Body of pancreas (tissue), 4 donors: ENCODE measurements around the gene CTNNA2. TPM values are rescaled to one million over a fixed set of nuclear protein-coding genes. Genes with fewer than 3 reads are reported as not detected.

Experiments used
- ATAC-seq: fragments of 150-250 bp; one replicate; pipeline ENCODE4 v1.9.1; 2016
- DNase-seq, 4 donors: peaks; one replicate each; pipeline ENCODE4 v3.0.0-alpha.2; 2019
- H3K27ac ChIP-seq, 4 donors: fragments of 200-600 bp; sonication (generic); 1 replicate in 3 of 4; 2 replicates in 1 of 4; pipeline versions ENCODE4 v1.5.1 to v1.6.1; 2016 to 2019; ENCODE audit warnings: mild to moderate bottlenecking in 1 of 4, mixed read lengths in 1 of 4, moderate library complexity in 1 of 4
- H3K27me3 ChIP-seq, 2 donors: fragments of 200-600 bp; sonication (generic); one replicate each; pipeline ENCODE4 v1.6.0; 2016; ENCODE audit warnings: mild to moderate bottlenecking in 1 of 2
- H3K36me3 ChIP-seq, 2 donors: fragments of 200-600 bp; sonication (generic); replicated peaks in 1 of 2; 2 replicates each; pipeline ENCODE4 v1.5.1; 2016; ENCODE audit warnings: low read depth in 2 of 2; ENCODE audit not compliant: insufficient read depth in 1 of 2
- H3K4me1 ChIP-seq: fragments of 200-600 bp; sonication (generic); one replicate; pipeline ENCODE4 v1.6.0; 2016
- H3K4me3 ChIP-seq, 2 donors: fragments of 200-600 bp; sonication (generic); 1 replicate in 1 of 2; 2 replicates in 1 of 2; pipeline ENCODE4 v1.5.1; 2016 to 2019
- H3K9me3 ChIP-seq, 3 donors: fragments of 200-600 bp; sonication (generic); 1 replicate in 2 of 3; 2 replicates in 1 of 3; pipeline ENCODE4 v1.5.1; 2016
- CTCF ChIP-seq, 7 experiments: fragments of 450-650 bp in 4 of 7; fragments of 200-600 bp in 3 of 7; sonication (generic) in 3 of 7; IDR thresholded peaks; one replicate each; pipeline ENCODE4 v1.5.1; 2016 to 2019; ENCODE audit warnings: antibody characterized with exemption in 7 of 7
- POLR2A ChIP-seq, 3 donors: fragments of 450-650 bp; IDR thresholded peaks; one replicate each; pipeline ENCODE4 v1.6.1; 2016; ENCODE audit warnings: antibody characterized with exemption in 3 of 3, mild to moderate bottlenecking in 2 of 3
- WGBS, 2 donors: methylation state at CpG; one replicate each; pipeline ENCODE4 v1.1.5; 2017; 5-methylcytosine and 5-hydroxymethylcytosine counted together
- intact Hi-C: fragments of 100-400 bp; cut with DNase I; formaldehyde crosslinking; loops from one replicate; pipeline ENCODE4 v1.15.1; 2023
- total RNA-seq, 2 donors: library from RNA; depleted of rRNA; stranded (reverse); fragments of >200 nt; gene quantifications; one replicate each; pipeline ENCODE4 v1.1.0, GENCODE V29; 2016

The CTNNA2 gene
- total RNA-seq, 2 donors from 2014 or later, result 0.52 to 29.3 TPM

DNA sequence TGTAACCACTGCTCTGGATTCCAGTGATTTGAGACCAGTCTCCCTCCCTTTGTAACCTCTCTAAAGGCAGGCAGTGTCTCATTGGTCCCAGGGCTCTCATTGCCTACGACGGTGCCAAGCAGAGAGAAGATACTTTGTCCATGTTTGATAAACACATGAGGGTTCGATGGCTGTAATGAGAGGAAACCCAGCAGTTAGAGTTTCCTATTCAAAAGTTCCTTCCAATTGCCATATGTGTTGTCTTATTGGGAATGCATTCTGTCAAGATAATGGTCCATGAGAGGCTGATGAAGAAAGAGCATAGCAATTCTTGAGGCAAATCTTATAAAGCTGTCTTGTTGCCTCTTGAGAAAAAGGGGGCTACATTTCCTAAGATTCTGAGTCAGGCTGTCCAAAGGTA, 499.2 kb downstream of the CTNNA2 start:
- intact Hi-C loops, result no loop called here
- WGBS, 2 donors, result 53 to 69% methylated on average over 3 of the region's 3 CpGs

GRCh38 chr2:80014637-80015036, 501.8 kb downstream of the CTNNA2 start:
- Histone ChIP-seq H3K4me3 (no peak overlapping the region), H3K4me1 (no peaks in the 10 kb centered on the region), H3K36me3 (no peaks in the 10 kb centered on the region), H3K27ac (no peak overlapping the region), H3K27me3 (no peaks in the 10 kb centered on the region), H3K9me3 (no peaks in the 10 kb centered on the region)
- DNase-seq, result no peak
- ATAC-seq, result no peak
- TF ChIP-seq POLR2A (IDR thresholded peaks at IDR 0.05) (no peak), CTCF (IDR thresholded peaks at IDR 0.05) (no peak)
- intact Hi-C loops, result no loop called here

More for the DNA sequence above, 499.2 kb downstream of the CTNNA2 start:
- no peak for DNase-seq
- no peaks in the 10 kb centered on the region for H3K4me1 ChIP-seq
- no peaks in the 10 kb centered on the region for H3K27me3 ChIP-seq
- ATAC-seq, result no peak
- no peaks in the 10 kb centered on the region for H3K36me3 ChIP-seq
- H3K27ac ChIP-seq, result no peak overlapping the region
- TF ChIP-seq CTCF (IDR thresholded peaks at IDR 0.05) (no peak), POLR2A (IDR thresholded peaks at IDR 0.05) (no peak)
- no peaks in the 10 kb centered on the region for H3K9me3 ChIP-seq
- no peak overlapping the region for H3K4me3 ChIP-seq

GRCh38 chr2:80016171-80016570, 503.3 kb downstream of the CTNNA2 start:
- WGBS, 2 donors, result 29 to 31% methylated on average over 5 of the region's 5 CpGs
- TF ChIP-seq POLR2A (IDR thresholded peaks at IDR 0.05), result no peak
- Histone ChIP-seq H3K27me3 (no peaks in the 10 kb centered on the region), H3K4me3 (no peak overlapping the region), H3K27ac (no peak overlapping the region), H3K36me3 (no peaks in the 10 kb centered on the region), H3K4me1 (no peaks in the 10 kb centered on the region), H3K9me3 (no peaks in the 10 kb centered on the region)
- DNase-seq (no peak), ATAC-seq (no peak)
- intact Hi-C loops, result no loop called here

GRCh38 chr2:80019571-80020460, 507.0 kb downstream of the CTNNA2 start:
- WGBS, 2 donors, result 51 to 70% methylated on average over 6 of the region's 6 CpGs

GRCh38 chr2:80022018-80022417, 509.2 kb downstream of the CTNNA2 start:
- Histone ChIP-seq H3K27me3 (no peaks in the 10 kb centered on the region), H3K9me3 (no peaks in the 10 kb centered on the region), H3K4me1 (no peaks in the 10 kb centered on the region), H3K4me3 (no peak overlapping the region), H3K36me3 (no peaks in the 10 kb centered on the region), H3K27ac (no peak overlapping the region)
- intact Hi-C loops, result no loop called here
- no peak for TF ChIP-seq POLR2A (IDR thresholded peaks at IDR 0.05)
- TF ChIP-seq CTCF (IDR thresholded peaks at IDR 0.05), result no peak
- ATAC-seq (no peak), DNase-seq (no peak)
- 71 to 85% methylated on average over 2 of the region's 2 CpGs for WGBS, 2 donors

More at GRCh38 chr2:80019571-80020460, 507.0 kb downstream of the CTNNA2 start:
- ATAC-seq (no peak), DNase-seq (no peak)
- Histone ChIP-seq H3K4me1 (no peaks in the 10 kb centered on the region), H3K36me3 (no peaks in the 10 kb centered on the region), H3K27ac (no peak overlapping the region), H3K4me3 (no peak overlapping the region), H3K9me3 (no peaks in the 10 kb centered on the region), H3K27me3 (no peaks in the 10 kb centered on the region)
- no peak for TF ChIP-seq POLR2A (IDR thresholded peaks at IDR 0.05)
- TF ChIP-seq CTCF (IDR thresholded peaks at IDR 0.05), result no peak
- intact Hi-C loops, result no loop called here
